Neuronal stem cell (in vitro differentiated cells): ENCODE measurements around the gene ZNF496.
"Not testable (repeated sequence)": the region's sequence is repeated elsewhere in the genome, so short reads cannot be mapped to it uniquely, and the experiment has no call there.

Experiments used
- DNase-seq: peaks from one replicate; pipeline ENCODE4 v3.0.0-alpha.2; 2013; ENCODE audit warnings: low spot score
- H2AFZ ChIP-seq: one replicate; pipeline ENCODE4 v1.6.1; 2013; ENCODE audit warnings: mild to moderate bottlenecking, low read length, inconsistent platforms
- H2AK5ac ChIP-seq: 2 replicates; pipeline ENCODE4 v1.6.1; 2013; ENCODE audit warnings: low read depth, mild to moderate bottlenecking, inconsistent platforms, low read length, moderate library complexity, mixed read lengths
- H2BK120ac ChIP-seq: 2 replicates; pipeline ENCODE4 v1.6.1; 2013; ENCODE audit warnings: low read depth, mild to moderate bottlenecking, inconsistent platforms, low read length, moderate library complexity, mixed read lengths
- H2BK12ac ChIP-seq: one replicate; pipeline ENCODE4 v1.6.1; 2013; ENCODE audit warnings: low read length, inconsistent platforms
- H2BK15ac ChIP-seq: 2 replicates; pipeline ENCODE4 v1.6.1; 2013; ENCODE audit warnings: mild to moderate bottlenecking, low read length, inconsistent platforms, mixed read lengths
- H2BK5ac ChIP-seq: one replicate; pipeline ENCODE4 v1.6.1; 2013; ENCODE audit warnings: inconsistent platforms, mild to moderate bottlenecking, low read length, moderate library complexity
- H3K14ac ChIP-seq: one replicate; pipeline ENCODE4 v1.6.1; 2013; ENCODE audit warnings: low read length, inconsistent platforms
- H3K18ac ChIP-seq: 2 replicates; pipeline ENCODE4 v1.6.1; 2013; ENCODE audit warnings: low read length, inconsistent platforms
- H3K23ac ChIP-seq: 2 replicates; pipeline ENCODE4 v1.6.1; 2013; ENCODE audit warnings: low read depth, mild to moderate bottlenecking, mixed read lengths, low read length, inconsistent platforms; ENCODE audit not compliant: poor library complexity
- H3K27ac ChIP-seq: replicated peaks from 3 replicates; pipeline ENCODE4 v1.5.1; 2013; ENCODE audit warnings: low read length, inconsistent platforms
- H3K27me3 ChIP-seq, 3 experiments: 2 replicates each; pipeline ENCODE4 v1.6.1; 2013; ENCODE audit warnings: low read length in 3 of 3, mild to moderate bottlenecking in 2 of 3, inconsistent platforms in 1 of 3, low read depth in 1 of 3, mixed read lengths in 1 of 3, moderate library complexity in 1 of 3; ENCODE audit not compliant: control insufficient read depth in 3 of 3, insufficient read depth in 3 of 3
- H3K36me3 ChIP-seq, 2 donors: replicated peaks in 1 of 2; 2 replicates each; pipeline ENCODE4 v1.6.1; 2013; ENCODE audit warnings: low read length in 2 of 2; ENCODE audit not compliant: control insufficient read depth in 2 of 2, insufficient read depth in 2 of 2
- H3K4ac ChIP-seq: 2 replicates; pipeline ENCODE4 v1.6.1; 2013; ENCODE audit warnings: inconsistent platforms, mild to moderate bottlenecking, low read length, moderate library complexity
- H3K4me1 ChIP-seq, 2 donors: 1 replicate in 1 of 2; 2 replicates in 1 of 2; pipeline ENCODE4 v1.6.1; 2013; ENCODE audit warnings: low read length in 2 of 2, low read depth in 1 of 2; ENCODE audit not compliant: control insufficient read depth in 2 of 2, insufficient read depth in 1 of 2
- H3K4me2 ChIP-seq: one replicate; pipeline ENCODE4 v1.6.1; 2013; ENCODE audit warnings: mild to moderate bottlenecking, low read length, inconsistent platforms; ENCODE audit not compliant: insufficient read depth, poor library complexity, severe bottlenecking
- H3K4me3 ChIP-seq, 2 donors: 2 replicates each; pipeline ENCODE4 v1.5.1; 2013; ENCODE audit warnings: low read length in 2 of 2, mild to moderate bottlenecking in 2 of 2, inconsistent platforms in 1 of 2, moderate library complexity in 1 of 2
- H3K79me1 ChIP-seq: one replicate; pipeline ENCODE4 v1.6.1; 2013; ENCODE audit warnings: low read depth, mild to moderate bottlenecking, inconsistent platforms, low read length, moderate library complexity
- H3K9ac ChIP-seq: one replicate; pipeline ENCODE4 v1.6.1; 2013; ENCODE audit warnings: mild to moderate bottlenecking, low read depth, low read length, inconsistent platforms; ENCODE audit not compliant: poor library complexity
- H3K9me3 ChIP-seq, 2 donors: replicated peaks in 1 of 2; 2 replicates each; pipeline versions ENCODE3 to v1.6.1; 2013; ENCODE audit warnings: low read length in 2 of 2, mild to moderate bottlenecking in 2 of 2, inconsistent platforms in 1 of 2, low read depth in 1 of 2, mixed read lengths in 1 of 2, moderate library complexity in 1 of 2; ENCODE audit not compliant: control insufficient read depth in 2 of 2, insufficient read depth in 1 of 2
- H4K8ac ChIP-seq: one replicate; pipeline ENCODE4 v1.6.1; 2013; ENCODE audit warnings: low read depth, mild to moderate bottlenecking, inconsistent platforms, low read length, moderate library complexity
- H4K91ac ChIP-seq: one replicate; pipeline ENCODE4 v1.6.1; 2013; ENCODE audit warnings: low read length, low read depth, mild to moderate bottlenecking, inconsistent platforms; ENCODE audit not compliant: poor library complexity
- WGBS, 2 donors: extraction: QIAGEN DNeasy Blood & Tissue Kit; methylation state at CpG; one replicate each; pipeline ENCODE4 v1.1.7; 2013; ENCODE audit warnings: missing lambda C conversion rate in 2 of 2, mixed read lengths in 1 of 2; ENCODE audit not compliant: insufficient read length in 2 of 2, insufficient replicate concordance in 1 of 2; ENCODE audit errors: extremely low coverage in 2 of 2; 5-methylcytosine and 5-hydroxymethylcytosine counted together

Gene ZNF496

DNA sequence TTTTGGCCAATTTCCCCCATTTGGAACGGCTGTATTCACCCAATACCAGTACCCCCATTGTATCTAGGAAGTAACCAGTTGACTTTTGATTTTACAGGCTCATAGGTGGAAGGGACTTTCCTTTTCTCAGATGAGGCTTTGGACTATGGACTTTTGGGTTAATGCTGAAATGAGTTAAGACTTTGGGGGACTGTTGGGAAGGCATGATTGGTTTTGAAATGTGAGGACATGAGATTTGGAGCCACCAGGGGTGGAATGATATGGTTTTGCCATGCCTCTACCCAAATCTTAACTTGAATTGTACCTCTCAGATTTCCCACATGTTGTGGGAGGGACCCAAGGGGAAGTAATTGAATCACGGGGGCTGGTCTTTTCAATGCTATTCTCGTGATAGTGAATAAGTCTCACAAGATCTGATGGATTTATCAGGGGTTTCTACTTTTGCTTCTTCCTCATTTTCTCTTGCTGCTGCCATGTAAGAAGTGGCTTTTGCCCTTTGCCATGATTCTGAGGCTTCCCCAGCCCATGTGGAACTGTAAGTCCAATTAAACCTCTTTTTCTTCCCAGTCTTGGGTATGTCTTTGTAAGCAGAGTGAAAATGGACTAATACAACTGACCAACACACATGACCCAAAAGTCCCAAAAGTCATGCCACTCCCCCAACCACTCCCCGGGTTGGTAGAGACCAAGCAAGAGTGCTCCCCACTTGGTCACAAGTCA lies 35.4 kb upstream of the ZNF496 start:
- H3K9ac ChIP-seq = no peak overlapping the region

DNA sequence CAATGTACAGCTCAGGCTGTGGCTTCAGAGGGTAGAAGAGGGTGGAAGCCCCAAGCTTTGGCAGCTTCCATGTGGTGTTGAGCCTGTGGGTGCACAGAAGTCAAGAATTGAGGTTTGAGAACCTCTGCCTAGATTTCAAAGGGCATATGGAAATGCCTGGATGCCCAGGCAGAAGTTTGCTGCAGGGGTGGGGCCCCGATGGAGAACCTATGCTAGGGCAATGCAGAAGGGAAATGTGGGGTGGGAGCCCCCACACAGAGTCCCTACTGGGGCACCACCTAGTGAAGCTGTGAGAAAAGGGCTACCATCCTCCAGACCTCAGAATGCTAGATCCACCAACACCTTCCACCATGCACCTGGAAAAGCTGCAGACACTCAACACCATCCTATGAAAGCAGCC lies 34.7 kb upstream of the ZNF496 start:
- not testable (repeated sequence) for H3K4me2 ChIP-seq, H2BK120ac ChIP-seq, H2AK5ac ChIP-seq, H2BK5ac ChIP-seq, H3K27me3 ChIP-seq, DNase-seq, H3K4me3 ChIP-seq, H3K23ac ChIP-seq, H4K91ac ChIP-seq, H3K79me1 ChIP-seq, H3K9ac ChIP-seq, H2BK15ac ChIP-seq, H3K14ac ChIP-seq, H2BK12ac ChIP-seq, H3K27ac ChIP-seq, H3K4ac ChIP-seq, H3K18ac ChIP-seq, H2AFZ ChIP-seq, H4K8ac ChIP-seq, H3K36me3 ChIP-seq
- Histone ChIP-seq H3K9me3 (peaks cover 0 to 25% of the 10 kb centered on the region in 2 donors), H3K4me1 (peaks cover 0 to 15% of the 10 kb centered on the region in 2 donors)
- no CpG with 5 or more reads among the region's 1 CpG for WGBS, 2 donors

More for the DNA sequence above, 35.4 kb upstream of the ZNF496 start:
- Histone ChIP-seq H4K91ac (no peak overlapping the region), H3K23ac (no peak overlapping the region), H3K27me3 (no peaks in the 10 kb centered on the region), H3K4me3 (no peak overlapping the region), H3K4me2 (no peak overlapping the region), H2BK5ac (no peak overlapping the region), H3K14ac (no peak overlapping the region), H3K18ac (no peak overlapping the region), H2BK15ac (no peak overlapping the region), H2BK12ac (no peak overlapping the region), H3K4me1 (peaks cover 0 to 13% of the 10 kb centered on the region in 2 donors), H4K8ac (no peak overlapping the region), H3K27ac (no peak overlapping the region), H2AFZ (no peak overlapping the region), H3K79me1 (no peaks in the 10 kb centered on the region), H3K36me3 (no peaks in the 10 kb centered on the region), H2AK5ac (no peak overlapping the region), H2BK120ac (no peak overlapping the region), H3K9me3 (peaks cover 0 to 28% of the 10 kb centered on the region in 2 donors), H3K4ac (no peak overlapping the region)
- no CpG with 5 or more reads among the region's 4 CpGs for WGBS, 2 donors
- DNase-seq = no peak

DNA sequence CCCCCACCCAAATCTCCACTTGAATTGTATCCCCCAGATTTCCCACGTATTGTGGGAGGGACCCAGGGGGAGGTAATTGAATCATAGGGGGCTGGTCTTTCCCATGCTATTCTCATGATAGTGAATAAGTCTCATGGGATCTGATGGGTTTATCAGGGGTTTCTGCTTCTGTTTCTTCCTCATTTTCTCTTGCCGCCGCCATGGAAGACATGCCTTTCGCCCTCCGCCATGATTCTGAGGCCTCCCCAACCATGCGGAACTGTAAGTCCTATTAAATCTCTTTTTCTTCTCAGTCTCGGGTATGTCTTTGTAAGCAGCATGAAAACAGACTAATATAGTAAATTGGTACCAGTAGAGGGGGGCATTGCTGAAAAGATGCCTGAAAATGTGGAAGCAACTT lies 33.4 kb upstream of the ZNF496 start:
- Histone ChIP-seq H2BK120ac (no peak overlapping the region), H3K23ac (no peak overlapping the region), H3K9me3 (peaks cover 0 to 25% of the 10 kb centered on the region in 2 donors), H3K4ac (no peak overlapping the region), H3K27me3 (no peaks in the 10 kb centered on the region), H3K27ac (no peak overlapping the region), H3K18ac (no peak overlapping the region), H3K4me1 (peaks cover 0 to 18% of the 10 kb centered on the region in 2 donors), H3K79me1 (no peaks in the 10 kb centered on the region), H3K9ac (no peak overlapping the region), H3K36me3 (no peaks in the 10 kb centered on the region), H2BK15ac (no peak overlapping the region), H2AK5ac (no peak overlapping the region), H2AFZ (no peak overlapping the region), H3K4me2 (no peak overlapping the region), H4K8ac (no peak overlapping the region), H3K4me3 (no peak overlapping the region), H2BK12ac (no peak overlapping the region), H4K91ac (no peak overlapping the region), H2BK5ac (no peak overlapping the region), H3K14ac (no peak overlapping the region)
- no CpG with 5 or more reads among the region's 7 CpGs for WGBS, 2 donors
- no peak for DNase-seq

DNA sequence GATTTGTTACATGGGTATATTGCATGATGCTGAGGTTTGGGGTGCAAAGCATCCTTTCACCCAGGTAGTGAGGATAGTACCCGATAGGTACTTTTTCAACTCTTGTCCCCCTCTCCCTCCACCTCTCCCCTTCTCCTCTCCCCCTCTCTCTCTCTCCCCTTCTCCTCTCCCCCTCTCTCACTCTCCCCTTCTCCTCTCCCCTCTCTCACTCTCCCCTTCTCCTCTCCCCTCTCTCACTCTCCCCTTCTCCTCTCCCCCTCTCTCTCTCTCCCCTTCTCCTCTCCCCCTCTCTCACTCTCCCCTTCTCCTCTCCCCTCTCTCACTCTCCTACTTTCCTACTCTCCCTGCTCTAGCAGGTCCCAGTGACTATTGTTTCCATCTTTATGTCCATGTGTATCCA lies 31.3 kb upstream of the ZNF496 start:
- H3K27ac ChIP-seq, DNase-seq, H2AFZ ChIP-seq, H2BK12ac ChIP-seq, H3K4me3 ChIP-seq, H2AK5ac ChIP-seq, H4K91ac ChIP-seq, H3K18ac ChIP-seq, H2BK5ac ChIP-seq, H3K14ac ChIP-seq, H3K9ac ChIP-seq, H3K36me3 ChIP-seq, H3K27me3 ChIP-seq, H3K4ac ChIP-seq, H4K8ac ChIP-seq, H2BK15ac ChIP-seq, H3K4me2 ChIP-seq, H3K23ac ChIP-seq, H2BK120ac ChIP-seq, H3K79me1 ChIP-seq: not testable (repeated sequence)
- WGBS, 2 donors = no CpG with 5 or more reads among the region's 1 CpG
- Histone ChIP-seq H3K9me3 (peaks cover 2 to 25% of the 10 kb centered on the region in 2 donors), H3K4me1 (peaks cover 2 to 12% of the 10 kb centered on the region in 2 donors)
